Measurements from ENCODE around the gene SLC66A1.

The SLC66A1 gene

DNA sequence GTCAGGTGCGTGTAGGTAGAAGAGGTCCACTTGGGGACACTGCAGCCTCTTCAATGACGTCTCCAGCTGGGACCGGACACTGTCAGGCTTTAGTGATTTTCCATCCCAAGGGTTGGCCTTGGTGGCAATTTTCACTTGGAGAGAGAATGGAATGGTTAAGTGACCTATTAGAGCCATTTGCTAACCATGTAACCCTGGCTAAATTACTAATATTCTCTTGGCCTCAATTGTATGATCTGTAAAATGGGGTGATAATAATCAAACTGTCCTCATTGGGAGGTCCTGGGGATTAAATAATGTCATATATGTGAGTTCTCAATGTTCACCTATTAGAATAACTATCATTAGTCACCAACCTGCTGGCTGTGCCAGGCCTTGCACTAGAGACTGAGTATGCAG is 3.6 kb upstream of the SLC66A1 start:
- no peak for DNase-seq (ENCODE audit: low read depth in 1 of 2, low spot score in 1 of 2)
- H3K27ac ChIP-seq (replicated peaks) = no peak overlapping the region
- no peak overlapping the region for H3K4me3 ChIP-seq (replicated peaks; ENCODE audit: insufficient read depth, low read length)
- TF ChIP-seq CTCF (IDR thresholded peaks at IDR 0.05; ENCODE audit: insufficient read depth, low read length) = no peak
- H3K27me3 ChIP-seq (ENCODE audit: insufficient read depth, poor library complexity, severe bottlenecking) = no peaks in the 10 kb centered on the region

DNA sequence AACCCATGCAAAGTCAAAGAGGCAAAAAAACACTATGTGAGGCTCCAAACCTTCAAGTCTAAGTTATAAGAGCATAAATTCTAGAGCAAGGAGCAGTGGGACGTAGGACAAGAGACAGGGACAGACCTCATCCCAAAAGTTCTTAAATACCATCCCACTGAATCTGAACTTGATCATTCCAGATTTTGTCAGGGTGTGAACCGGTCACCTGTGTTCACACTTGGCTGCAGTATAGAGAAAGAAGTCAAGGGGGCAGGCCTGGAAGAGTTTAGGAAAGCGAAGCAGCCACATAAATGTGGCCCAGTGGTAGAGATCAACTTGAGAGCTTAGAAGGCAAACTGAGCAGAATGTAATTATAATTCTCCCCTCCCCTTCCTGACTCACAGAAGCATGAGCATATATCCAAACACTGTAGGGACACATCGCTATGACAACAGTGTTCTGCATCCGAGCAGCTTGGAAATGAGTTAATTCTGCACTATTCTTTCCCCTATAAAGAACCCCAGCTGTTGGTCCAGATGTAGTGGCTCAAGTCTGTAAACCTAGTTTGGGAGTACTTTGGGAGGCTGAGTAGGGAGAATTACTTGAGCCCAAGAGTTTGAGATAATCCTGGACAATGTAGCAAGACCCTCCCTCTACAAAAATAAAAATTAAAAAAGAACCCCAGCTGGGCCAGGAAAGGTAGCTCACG is 2.9 kb upstream of the SLC66A1 start:
- Histone ChIP-seq H3K27ac (replicated peaks) (no peak overlapping the region), H3K27me3 (ENCODE audit: insufficient read depth, poor library complexity, severe bottlenecking) (no peaks in the 10 kb centered on the region), H3K4me3 (replicated peaks; ENCODE audit: insufficient read depth, low read length) (no peak overlapping the region)
- TF ChIP-seq POLR2AphosphoS5 (IDR thresholded peaks at IDR 0.05; ENCODE audit: low read depth) (no peak), CTCF (IDR thresholded peaks at IDR 0.05; ENCODE audit: insufficient read depth, low read length) (no peak), GABPA (IDR thresholded peaks at IDR 0.05; ENCODE audit: low read depth) (no peak), SPI1 (IDR thresholded peaks at IDR 0.05; ENCODE audit: borderline replicate concordance, low read depth) (no peak)
- TF ChIP-seq, protein P1, sequence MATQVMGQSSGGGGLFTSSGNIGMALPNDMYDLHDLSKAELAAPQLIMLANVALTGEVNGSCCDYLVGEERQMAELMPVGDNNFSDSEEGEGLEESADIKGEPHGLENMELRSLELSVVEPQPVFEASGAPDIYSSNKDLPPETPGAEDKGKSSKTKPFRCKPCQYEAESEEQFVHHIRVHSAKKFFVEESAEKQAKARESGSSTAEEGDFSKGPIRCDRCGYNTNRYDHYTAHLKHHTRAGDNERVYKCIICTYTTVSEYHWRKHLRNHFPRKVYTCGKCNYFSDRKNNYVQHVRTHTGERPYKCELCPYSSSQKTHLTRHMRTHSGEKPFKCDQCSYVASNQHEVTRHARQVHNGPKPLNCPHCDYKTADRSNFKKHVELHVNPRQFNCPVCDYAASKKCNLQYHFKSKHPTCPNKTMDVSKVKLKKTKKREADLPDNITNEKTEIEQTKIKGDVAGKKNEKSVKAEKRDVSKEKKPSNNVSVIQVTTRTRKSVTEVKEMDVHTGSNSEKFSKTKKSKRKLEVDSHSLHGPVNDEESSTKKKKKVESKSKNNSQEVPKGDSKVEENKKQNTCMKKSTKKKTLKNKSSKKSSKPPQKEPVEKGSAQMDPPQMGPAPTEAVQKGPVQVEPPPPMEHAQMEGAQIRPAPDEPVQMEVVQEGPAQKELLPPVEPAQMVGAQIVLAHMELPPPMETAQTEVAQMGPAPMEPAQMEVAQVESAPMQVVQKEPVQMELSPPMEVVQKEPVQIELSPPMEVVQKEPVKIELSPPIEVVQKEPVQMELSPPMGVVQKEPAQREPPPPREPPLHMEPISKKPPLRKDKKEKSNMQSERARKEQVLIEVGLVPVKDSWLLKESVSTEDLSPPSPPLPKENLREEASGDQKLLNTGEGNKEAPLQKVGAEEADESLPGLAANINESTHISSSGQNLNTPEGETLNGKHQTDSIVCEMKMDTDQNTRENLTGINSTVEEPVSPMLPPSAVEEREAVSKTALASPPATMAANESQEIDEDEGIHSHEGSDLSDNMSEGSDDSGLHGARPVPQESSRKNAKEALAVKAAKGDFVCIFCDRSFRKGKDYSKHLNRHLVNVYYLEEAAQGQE (IDR thresholded peaks at IDR 0.05; ENCODE audit: insufficient replicate concordance, low read depth) = no peak
- DNase-seq (ENCODE audit: low read depth in 1 of 2, low spot score in 1 of 2) = no peak

DNA sequence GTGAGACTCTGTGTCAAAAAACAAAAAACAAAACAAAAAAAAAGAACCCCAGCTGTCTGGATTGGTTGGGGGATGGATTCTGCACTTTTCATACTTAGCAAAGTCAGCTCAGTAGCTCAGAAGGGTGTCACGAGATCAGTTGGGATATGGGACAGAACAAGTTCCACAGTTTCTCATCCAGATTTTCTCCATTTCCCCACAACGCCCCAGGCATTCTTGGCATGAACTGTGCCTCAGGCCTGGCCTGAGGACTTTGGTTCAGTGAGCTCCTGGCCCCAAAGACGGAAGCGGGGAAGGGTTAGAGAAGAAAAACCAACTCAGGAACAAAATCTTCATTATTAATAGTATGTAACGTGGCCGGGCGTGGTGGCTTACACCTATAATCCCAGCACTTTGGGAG is 2.1 kb upstream of the SLC66A1 start:
- Histone ChIP-seq H3K27me3 (ENCODE audit: insufficient read depth, poor library complexity, severe bottlenecking) (no peaks in the 10 kb centered on the region), H3K4me3 (replicated peaks; ENCODE audit: insufficient read depth, low read length) (no peak overlapping the region), H3K27ac (replicated peaks) (no peak overlapping the region)
- DNase-seq (ENCODE audit: low read depth in 1 of 2, low spot score in 1 of 2) = no peak
- TF ChIP-seq GABPA (IDR thresholded peaks at IDR 0.05; ENCODE audit: low read depth) (no peak), SPI1 (IDR thresholded peaks at IDR 0.05; ENCODE audit: borderline replicate concordance, low read depth) (no peak), CTCF (IDR thresholded peaks at IDR 0.05; ENCODE audit: insufficient read depth, low read length) (no peak), POLR2AphosphoS5 (IDR thresholded peaks at IDR 0.05; ENCODE audit: low read depth) (no peak)
- TF ChIP-seq, protein P1 (IDR thresholded peaks at IDR 0.05; ENCODE audit: insufficient replicate concordance, low read depth) = no peak

All from HL-60 (cell line).